ENCODE measurements around the gene SUN1. TPM values are rescaled to one million over a fixed set of nuclear protein-coding genes. Genes with fewer than 3 reads are reported as not detected.

The SUN1 gene
- total and polyA plus RNA-seq, 7 donors: 23.4 to 130 (median 108) TPM

- Histone ChIP-seq H3K27ac (no peak overlapping the region), H3K27me3 (no peaks in the 10 kb centered on the region), H3K4me3 (no peak overlapping the region), H3K36me3 (peaks cover 13 to 59% (median 29%) of the 10 kb centered on the region in 4 donors), H3K4me1 (peaks cover 0 to 22% (median 20%) of the 10 kb centered on the region in 4 donors), H3K9me3 (no peaks in the 10 kb centered on the region)
- no peak for DNase-seq
- intact Hi-C loops (cut with DNase I): no loop called here
- 86 to 90% methylated on average over 54 of the region's 54 CpGs for WGBS, 2 donors
- TF ChIP-seq POLR2A (IDR thresholded peaks at IDR 0.05): no peak
- TF ChIP-seq POLR2AphosphoS5 (IDR thresholded peaks at IDR 0.05): no peak
- no peak for TF ChIP-seq EP300 (IDR thresholded peaks at IDR 0.05)
- no peak for TF ChIP-seq CTCF (IDR thresholded peaks at IDR 0.05)
Measured at GRCh38 chr7:898855-899681, 66.8 kb downstream of the SUN1 start.

GRCh38 chr7:899806-900205 lies 67.5 kb downstream of the SUN1 start:
- WGBS, 2 donors: 94 to 95% methylated on average over 16 of the region's 16 CpGs

GRCh38 chr7:900331-901040 lies 68.2 kb downstream of the SUN1 start:
- intact Hi-C loops (cut with DNase I): no loop called here
- no peaks in the 10 kb centered on the region for H3K9me3 ChIP-seq
- 83 to 87% methylated on average over 26 of the region's 26 CpGs for WGBS, 2 donors
- no peak overlapping the region for H3K4me3 ChIP-seq
- peaks cover 13 to 52% (median 18%) of the 10 kb centered on the region in 4 donors for H3K36me3 ChIP-seq
- peak overlapping the region in 2 of 4 donors; percentile 41 to 58 for H3K27ac ChIP-seq
- DNase-seq: no peak
- TF ChIP-seq POLR2AphosphoS5 (IDR thresholded peaks at IDR 0.05): no peak
- TF ChIP-seq CTCF (IDR thresholded peaks at IDR 0.05): no peak
- TF ChIP-seq EP300 (IDR thresholded peaks at IDR 0.05): no peak
- TF ChIP-seq POLR2A (IDR thresholded peaks at IDR 0.05): no peak
- H3K27me3 ChIP-seq: no peaks in the 10 kb centered on the region
- H3K4me1 ChIP-seq: peaks cover 0 to 30% (median 20%) of the 10 kb centered on the region in 4 donors

More at GRCh38 chr7:899806-900205, 67.5 kb downstream of the SUN1 start:
- Histone ChIP-seq H3K4me3 (no peak overlapping the region), H3K9me3 (no peaks in the 10 kb centered on the region), H3K4me1 (peaks cover 0 to 29% (median 20%) of the 10 kb centered on the region in 4 donors), H3K36me3 (peaks cover 13 to 58% (median 25%) of the 10 kb centered on the region in 4 donors), H3K27me3 (no peaks in the 10 kb centered on the region), H3K27ac (no peak overlapping the region)
- DNase-seq: no peak
- intact Hi-C loops (cut with DNase I): no loop called here
- TF ChIP-seq POLR2A (IDR thresholded peaks at IDR 0.05) (no peak), POLR2AphosphoS5 (IDR thresholded peaks at IDR 0.05) (no peak), EP300 (IDR thresholded peaks at IDR 0.05) (no peak)

GRCh38 chr7:901041-901387 lies 68.7 kb downstream of the SUN1 start:
- intact Hi-C loops (cut with DNase I): no loop called here
- no peak for DNase-seq
- H3K36me3 ChIP-seq: peaks cover 8 to 46% (median 15%) of the 10 kb centered on the region in 4 donors
- H3K4me1 ChIP-seq: peaks cover 0 to 30% (median 20%) of the 10 kb centered on the region in 4 donors
- H3K27me3 ChIP-seq: no peaks in the 10 kb centered on the region
- TF ChIP-seq POLR2A (IDR thresholded peaks at IDR 0.05) (no peak), CTCF (IDR thresholded peaks at IDR 0.05) (no peak), EP300 (IDR thresholded peaks at IDR 0.05) (no peak), POLR2AphosphoS5 (IDR thresholded peaks at IDR 0.05) (no peak)
- H3K9me3 ChIP-seq: no peaks in the 10 kb centered on the region
- 44 to 78% methylated on average over 8 of the region's 8 CpGs for WGBS, 2 donors
- H3K27ac ChIP-seq: peak overlapping the region in 3 of 4 donors; percentile 41 to 58 (median 57)
- no peak overlapping the region for H3K4me3 ChIP-seq
